ENCODE data around the gene EEA1.

DNA sequence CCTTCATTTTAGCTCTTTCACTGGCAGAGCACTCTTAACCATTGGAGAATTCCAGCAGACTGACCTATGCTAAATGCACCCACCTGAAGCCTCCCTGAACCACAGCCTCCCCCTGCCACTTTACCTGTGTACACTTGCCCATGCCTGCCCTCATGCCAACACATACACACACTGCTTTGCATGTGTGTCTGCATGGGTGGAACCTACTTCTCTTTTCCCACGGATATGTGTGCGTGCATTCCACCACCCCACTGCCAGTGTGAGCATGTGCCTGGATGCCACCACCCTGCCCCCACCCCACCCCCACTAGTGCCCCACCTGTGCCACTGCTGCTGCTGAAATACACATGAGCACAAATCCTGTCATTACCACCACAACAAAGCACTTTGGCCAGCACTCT is 49.5 kb upstream of the EEA1 start:
- TF ChIP-seq, protein P1, sequence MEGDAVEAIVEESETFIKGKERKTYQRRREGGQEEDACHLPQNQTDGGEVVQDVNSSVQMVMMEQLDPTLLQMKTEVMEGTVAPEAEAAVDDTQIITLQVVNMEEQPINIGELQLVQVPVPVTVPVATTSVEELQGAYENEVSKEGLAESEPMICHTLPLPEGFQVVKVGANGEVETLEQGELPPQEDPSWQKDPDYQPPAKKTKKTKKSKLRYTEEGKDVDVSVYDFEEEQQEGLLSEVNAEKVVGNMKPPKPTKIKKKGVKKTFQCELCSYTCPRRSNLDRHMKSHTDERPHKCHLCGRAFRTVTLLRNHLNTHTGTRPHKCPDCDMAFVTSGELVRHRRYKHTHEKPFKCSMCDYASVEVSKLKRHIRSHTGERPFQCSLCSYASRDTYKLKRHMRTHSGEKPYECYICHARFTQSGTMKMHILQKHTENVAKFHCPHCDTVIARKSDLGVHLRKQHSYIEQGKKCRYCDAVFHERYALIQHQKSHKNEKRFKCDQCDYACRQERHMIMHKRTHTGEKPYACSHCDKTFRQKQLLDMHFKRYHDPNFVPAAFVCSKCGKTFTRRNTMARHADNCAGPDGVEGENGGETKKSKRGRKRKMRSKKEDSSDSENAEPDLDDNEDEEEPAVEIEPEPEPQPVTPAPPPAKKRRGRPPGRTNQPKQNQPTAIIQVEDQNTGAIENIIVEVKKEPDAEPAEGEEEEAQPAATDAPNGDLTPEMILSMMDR (IDR thresholded peaks at IDR 0.05; ENCODE audit: insufficient read depth, low read length, poor library complexity, severe bottlenecking) = no peak
- no peak for TF ChIP-seq EZH2phosphoT487 (conservative IDR thresholded peaks at IDR 0.05; ENCODE audit: low read length)
